IMR-90 (cell line): ENCODE measurements around the gene CELA2B. TPM values are rescaled to one million over a fixed set of nuclear protein-coding genes. Genes with fewer than 3 reads are reported as not detected.

Experiments
- ATAC-seq: fragments of 200-7000 bp; cut with Tn5 transposase; 2 replicates; pipeline ENCODE4 v1.9.1; 2020; ENCODE audit warnings: low read depth, mild to moderate bottlenecking, moderate library complexity
- BruUV-seq: library from RNA; stranded (reverse); fragments of 400-500 nt; replicated peaks from 2 replicates; lab custom pipeline; 2021; lab: Mats Ljungman, UMichigan
- CTCF ChIA-PET: fragments of 300-600 bp; formaldehyde crosslinking; extraction: SDS; loops from one replicate; lab custom pipeline; 2021; ENCODE audit warnings: antibody characterized with exemption; lab: Yijun Ruan, JAX
- POLR2A ChIA-PET: fragments of 300-600 bp; sonication (Branson Sonifier 250); formaldehyde crosslinking; loops from one replicate; lab custom pipeline; 2022; ENCODE audit warnings: antibody characterized with exemption; ENCODE audit not compliant: unreplicated experiment; lab: Charles Lee
- DNase-seq: peaks from one replicate; pipeline ENCODE4 v3.0.0; 2013
- H2AFZ ChIP-seq: replicated peaks from 2 replicates; pipeline ENCODE3; 2013; ENCODE audit warnings: low read length, mild to moderate bottlenecking; ENCODE audit not compliant: poor library complexity
- H2AK5ac ChIP-seq: 2 replicates; pipeline ENCODE4 v1.6.1; 2013; ENCODE audit warnings: low read depth, low read length, inconsistent platforms
- H2AK9ac ChIP-seq: replicated peaks from 2 replicates; pipeline ENCODE3; 2013; ENCODE audit warnings: mild to moderate bottlenecking, low read depth, low read length, moderate library complexity; ENCODE audit not compliant: poor library complexity
- H2BK120ac ChIP-seq: 2 replicates; pipeline ENCODE4 v1.6.1; 2013; ENCODE audit warnings: low read depth, low read length, inconsistent platforms
- H2BK15ac ChIP-seq: 3 replicates; pipeline ENCODE4 v1.6.1; 2013; ENCODE audit warnings: low read depth, low read length, inconsistent platforms
- H2BK20ac ChIP-seq: 2 replicates; pipeline ENCODE4 v1.6.1; 2013; ENCODE audit warnings: low read depth, mild to moderate bottlenecking, inconsistent platforms, low read length, moderate library complexity
- H2BK5ac ChIP-seq: 2 replicates; pipeline ENCODE4 v1.6.1; 2013; ENCODE audit warnings: mild to moderate bottlenecking, low read depth, low read length, inconsistent platforms; ENCODE audit not compliant: poor library complexity, severe bottlenecking
- H3K14ac ChIP-seq: replicated peaks from 2 replicates; pipeline ENCODE4 v1.6.1; 2013; ENCODE audit warnings: low read depth, low read length, inconsistent platforms
- H3K18ac ChIP-seq: 2 replicates; pipeline ENCODE4 v1.6.1; 2013; ENCODE audit warnings: low read depth, low read length, control low read depth
- H3K23ac ChIP-seq: 2 replicates; pipeline ENCODE4 v1.6.1; 2013; ENCODE audit warnings: low read depth, low read length, inconsistent platforms
- H3K27ac ChIP-seq: 2 replicates; pipeline ENCODE4 v1.5.1; 2013; ENCODE audit warnings: mild to moderate bottlenecking, control low read depth, low read length; ENCODE audit not compliant: insufficient read depth
- H3K27me3 ChIP-seq: 2 replicates; pipeline ENCODE4 v1.6.1; 2013; ENCODE audit warnings: low read length; ENCODE audit not compliant: control insufficient read depth, insufficient read depth
- H3K36me3 ChIP-seq: 2 replicates; pipeline ENCODE4 v1.6.1; 2013; ENCODE audit warnings: low read length, mixed read lengths; ENCODE audit not compliant: control insufficient read depth, insufficient read depth
- H3K4ac ChIP-seq: 2 replicates; pipeline ENCODE4 v1.6.1; 2013; ENCODE audit warnings: low read depth, low read length, inconsistent platforms
- H3K4me1 ChIP-seq: 2 replicates; pipeline ENCODE4 v1.6.1; 2013; ENCODE audit warnings: low read length, mixed read lengths; ENCODE audit not compliant: control insufficient read depth, insufficient read depth
- H3K4me2 ChIP-seq: 2 replicates; pipeline ENCODE4 v1.6.1; 2013; ENCODE audit warnings: low read depth, mild to moderate bottlenecking, control low read depth, low read length, moderate library complexity
- H3K4me3 ChIP-seq: 2 replicates; pipeline ENCODE4 v1.5.1; 2013; ENCODE audit warnings: low read depth, mild to moderate bottlenecking, control low read depth, low read length, moderate library complexity; ENCODE audit not compliant: insufficient read depth
- H3K56ac ChIP-seq: 2 replicates; pipeline ENCODE4 v1.6.1; 2013; ENCODE audit warnings: low read length, inconsistent platforms; ENCODE audit not compliant: insufficient read depth; ENCODE audit errors: extremely low read depth
- H3K79me1 ChIP-seq, 2 experiments: 2 replicates each; pipeline ENCODE4 v1.6.1; 2013; ENCODE audit warnings: low read length in 2 of 2, inconsistent platforms in 1 of 2, low read depth in 1 of 2
- H3K9ac ChIP-seq: 2 replicates; pipeline ENCODE4 v1.6.1; 2013; ENCODE audit warnings: low read depth, low read length, control low read depth
- H3K9me1 ChIP-seq: 2 replicates; pipeline ENCODE4 v1.6.1; 2013; ENCODE audit warnings: low read length, inconsistent platforms; ENCODE audit not compliant: insufficient read depth
- H3K9me3 ChIP-seq: 2 replicates; pipeline ENCODE4 v1.6.1; 2013; ENCODE audit warnings: low read length; ENCODE audit not compliant: control insufficient read depth, insufficient read depth
- H4K20me1 ChIP-seq: 2 replicates; pipeline ENCODE4 v1.6.1; 2013; ENCODE audit warnings: low read length, inconsistent platforms; ENCODE audit not compliant: insufficient read depth
- H4K5ac ChIP-seq: 2 replicates; pipeline ENCODE4 v1.6.1; 2013; ENCODE audit warnings: mild to moderate bottlenecking, low read depth, low read length, control low read depth
- H4K8ac ChIP-seq, 2 experiments: 2 replicates each; pipeline ENCODE4 v1.6.1; 2013; ENCODE audit warnings: low read depth in 2 of 2, low read length in 2 of 2, control low read depth in 1 of 2, inconsistent platforms in 1 of 2
- H4K91ac ChIP-seq: 2 replicates; pipeline ENCODE4 v1.6.1; 2013; ENCODE audit warnings: low read depth, low read length, inconsistent platforms; ENCODE audit not compliant: insufficient read depth
- BHLHE40 ChIP-seq: fragments of 150-350 bp; IDR thresholded peaks from 2 replicates; pipeline ENCODE4 v1.6.1; 2016; ENCODE audit warnings: mild to moderate bottlenecking, low read depth, low read length
- WGBS, 2 experiments: methylation state at CpG; one replicate each; pipeline versions ENCODE4 v1.1.5 to v1.1.7; 2013; ENCODE audit warnings: missing lambda C conversion rate in 2 of 2; ENCODE audit not compliant: insufficient read length in 1 of 2; ENCODE audit errors: extremely low coverage in 2 of 2; 5-methylcytosine and 5-hydroxymethylcytosine counted together
- dilution Hi-C: fragments of 300-500 bp; cut with HindIII; formaldehyde crosslinking; loops from one replicate; pipeline ENCODE4 v1.14.3; 2018; ENCODE audit warnings: low sequenced_read_pairs; ENCODE audit not compliant: unreplicated experiment
- in situ Hi-C: fragments of 300-500 bp; cut with MboI; formaldehyde crosslinking; loops from 3 replicates; pipeline ENCODE4 v1.14.3; 2019; ENCODE audit warnings: low sequenced_read_pairs, inconsistent platforms, mixed read lengths
- intact Hi-C: fragments of 100-400 bp; cut with micrococcal nuclease; formaldehyde crosslinking; loops from 2 replicates; pipeline ENCODE4 v1.10.0; 2022
- polyA plus RNA-seq, 3 experiments: library from polyadenylated mRNA; depleted of rRNA; stranded (reverse); fragments of >200 nt; gene quantifications; 2 replicates each; pipeline ENCODE4 v1.2.3, GENCODE V29; 2012; ENCODE audit warnings: low replicate concordance in 1 of 3
- total RNA-seq: library from RNA; depleted of rRNA; stranded (reverse); fragments of >200 nt; gene quantifications from 2 replicates; pipeline ENCODE4 v1.2.3, GENCODE V29; 2012
- TF ChIP-seq, protein P1 (sequence below): conservative IDR thresholded peaks from 2 replicates; pipeline ENCODE4 v1.5.1; 2012; ENCODE audit warnings: mild to moderate bottlenecking, low read depth, low read length, improper control_type of control experiment

CELA2B gene
- total and polyA plus RNA-seq, 2 of the 4 experiments (the other 2 are of a cell fraction): not detected

DNA sequence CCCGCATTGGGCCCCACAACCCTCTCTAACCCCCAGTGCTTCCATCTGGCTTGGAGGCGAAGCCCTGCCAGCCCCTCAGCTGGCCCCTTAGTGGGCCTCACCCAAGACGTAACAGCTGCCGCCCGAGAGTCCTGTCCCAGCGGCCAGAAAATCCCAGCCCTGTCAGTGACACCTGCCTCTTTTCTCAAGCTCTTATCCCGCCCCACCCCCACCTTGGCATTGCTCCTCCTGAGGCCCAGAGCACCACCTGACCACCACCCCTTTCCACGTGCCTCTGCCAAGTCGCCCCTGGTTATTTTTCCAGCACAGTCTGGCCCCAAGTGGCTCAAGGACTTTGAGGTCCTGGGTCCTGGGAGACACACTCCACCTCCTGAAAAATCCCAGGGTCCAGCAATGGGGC is 43.6 kb upstream of the CELA2B start:
- ATAC-seq: no peak
- in situ Hi-C loops: no loop called here
- no peak overlapping the region for H4K91ac ChIP-seq

More for the DNA sequence above, 43.6 kb upstream of the CELA2B start:
- H3K9me3 ChIP-seq: no peaks in the 10 kb centered on the region
- WGBS, 2 experiments: 51% methylated on average over 3 of the region's 9 CpGs; no CpG with 5 or more reads in 1 of the 2 experiments
- no peak overlapping the region for H2AFZ ChIP-seq
- H2BK5ac ChIP-seq: no peak overlapping the region
- H2BK120ac ChIP-seq: 0 out of 2 replicates have a peak overlapping the region, but pooled peaks have one; percentile 14
- peaks cover 9% of the 10 kb centered on the region for H3K9me1 ChIP-seq
- peak overlapping the region; percentile 42; the same call in 1 of the 2 replicates for H3K18ac ChIP-seq
- DNase-seq: no peak
- POLR2A ChIA-PET: no interaction called here
- no peaks in the 10 kb centered on the region for H3K27me3 ChIP-seq
- H3K9ac ChIP-seq: no peak overlapping the region
- H3K36me3 ChIP-seq: peaks cover 4% of the 10 kb centered on the region; the same call in 1 of the 2 replicates
- H3K23ac ChIP-seq: no peak overlapping the region
- no peak overlapping the region for H3K4me2 ChIP-seq
- H2AK9ac ChIP-seq: peak overlapping the region; percentile 20
- H3K27ac ChIP-seq: peak overlapping the region; percentile 27; the same call in 1 of the 2 replicates
- peaks cover 17% of the 10 kb centered on the region for H3K4me1 ChIP-seq
- dilution Hi-C loops: no loop called here
- H4K8ac ChIP-seq: no peak overlapping the region
- H3K79me1 ChIP-seq: peaks cover 0 to 3% of the 10 kb centered on the region in 2 experiments; a peak in 1 of 4 replicates
- peaks cover 7% of the 10 kb centered on the region; the same call in 1 of the 2 replicates for H4K20me1 ChIP-seq
- TF ChIP-seq BHLHE40: no peak
- TF ChIP-seq, protein P1, sequence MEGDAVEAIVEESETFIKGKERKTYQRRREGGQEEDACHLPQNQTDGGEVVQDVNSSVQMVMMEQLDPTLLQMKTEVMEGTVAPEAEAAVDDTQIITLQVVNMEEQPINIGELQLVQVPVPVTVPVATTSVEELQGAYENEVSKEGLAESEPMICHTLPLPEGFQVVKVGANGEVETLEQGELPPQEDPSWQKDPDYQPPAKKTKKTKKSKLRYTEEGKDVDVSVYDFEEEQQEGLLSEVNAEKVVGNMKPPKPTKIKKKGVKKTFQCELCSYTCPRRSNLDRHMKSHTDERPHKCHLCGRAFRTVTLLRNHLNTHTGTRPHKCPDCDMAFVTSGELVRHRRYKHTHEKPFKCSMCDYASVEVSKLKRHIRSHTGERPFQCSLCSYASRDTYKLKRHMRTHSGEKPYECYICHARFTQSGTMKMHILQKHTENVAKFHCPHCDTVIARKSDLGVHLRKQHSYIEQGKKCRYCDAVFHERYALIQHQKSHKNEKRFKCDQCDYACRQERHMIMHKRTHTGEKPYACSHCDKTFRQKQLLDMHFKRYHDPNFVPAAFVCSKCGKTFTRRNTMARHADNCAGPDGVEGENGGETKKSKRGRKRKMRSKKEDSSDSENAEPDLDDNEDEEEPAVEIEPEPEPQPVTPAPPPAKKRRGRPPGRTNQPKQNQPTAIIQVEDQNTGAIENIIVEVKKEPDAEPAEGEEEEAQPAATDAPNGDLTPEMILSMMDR: no peak
- BruUV-seq: no TSS peak
- intact Hi-C loops: loop anchor here (2.0 kb wide), 1 partner anchor 22 kb away; no protein-coding TSS in a partner anchor
- no peak overlapping the region for H2BK15ac ChIP-seq
- no peak overlapping the region for H2AK5ac ChIP-seq
- CTCF ChIA-PET: interaction anchor here (0.9 to 2.2 kb wide), 2 partner anchors 28 to 109 kb away, joined by 3 to 25 read pairs; no protein-coding TSS in a partner anchor
- H3K56ac ChIP-seq: no peak overlapping the region
- peak overlapping the region; percentile 15; the same call in 1 of the 2 replicates for H3K4ac ChIP-seq
- 0 out of 2 replicates have a peak overlapping the region, but pooled peaks have one; percentile 9 for H2BK20ac ChIP-seq
- no peak overlapping the region for H3K4me3 ChIP-seq
- H4K5ac ChIP-seq: peak overlapping the region; percentile 41; the same call in 1 of the 2 replicates
- H3K14ac ChIP-seq: no peak overlapping the region
